ENCODE results near the gene OSBPL2. TPM values are rescaled to one million over a fixed set of nuclear protein-coding genes. Genes with fewer than 3 reads are reported as not detected.

The OSBPL2 gene
- total and polyA plus RNA-seq, 10 donors = 9.2 to 81.7 (median 48.4) TPM

DNA sequence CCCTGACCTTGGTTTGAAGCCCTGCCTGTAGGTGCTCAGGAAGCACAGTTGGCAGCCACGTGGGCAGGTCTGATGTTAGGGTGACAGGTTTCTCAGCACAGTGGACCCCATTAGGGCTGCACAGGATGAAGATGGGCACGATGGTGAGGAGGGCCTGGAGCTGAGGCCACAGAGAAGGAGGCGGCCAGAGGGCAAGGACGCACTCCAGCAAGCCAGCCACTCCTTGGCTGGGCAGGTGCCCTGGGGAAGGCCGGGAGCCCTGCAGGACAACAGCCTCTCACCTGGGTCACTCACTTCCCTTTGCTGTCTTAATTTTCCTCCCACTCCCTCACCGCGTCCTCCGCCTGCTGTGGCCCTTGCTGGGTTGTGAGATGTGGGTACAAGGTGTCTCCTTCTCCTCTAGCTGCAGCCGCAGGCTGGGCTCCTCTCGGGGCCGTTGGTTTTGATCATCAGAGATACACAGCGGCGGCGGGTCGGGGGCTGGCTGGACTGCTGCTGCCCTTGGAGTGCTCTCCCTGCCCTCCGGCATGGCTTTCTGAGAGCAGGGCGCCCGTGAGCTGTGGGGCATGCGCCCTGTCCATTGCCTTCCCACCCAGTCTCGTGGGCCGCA is 5.7 kb downstream of the OSBPL2 start:
- peak overlapping the region in 4 of 8 donors; percentile 4 to 95 (median 46) for H3K27ac ChIP-seq
- no peaks in the 10 kb centered on the region for H3K9me3 ChIP-seq
- H3K27me3 ChIP-seq (replicated peaks in 1 of 7) = no peaks in the 10 kb centered on the region
- no peak overlapping the region for H3K4me3 ChIP-seq
- no peak for TF ChIP-seq POLR2A (IDR thresholded peaks at IDR 0.05)
- TF ChIP-seq, protein P1, sequence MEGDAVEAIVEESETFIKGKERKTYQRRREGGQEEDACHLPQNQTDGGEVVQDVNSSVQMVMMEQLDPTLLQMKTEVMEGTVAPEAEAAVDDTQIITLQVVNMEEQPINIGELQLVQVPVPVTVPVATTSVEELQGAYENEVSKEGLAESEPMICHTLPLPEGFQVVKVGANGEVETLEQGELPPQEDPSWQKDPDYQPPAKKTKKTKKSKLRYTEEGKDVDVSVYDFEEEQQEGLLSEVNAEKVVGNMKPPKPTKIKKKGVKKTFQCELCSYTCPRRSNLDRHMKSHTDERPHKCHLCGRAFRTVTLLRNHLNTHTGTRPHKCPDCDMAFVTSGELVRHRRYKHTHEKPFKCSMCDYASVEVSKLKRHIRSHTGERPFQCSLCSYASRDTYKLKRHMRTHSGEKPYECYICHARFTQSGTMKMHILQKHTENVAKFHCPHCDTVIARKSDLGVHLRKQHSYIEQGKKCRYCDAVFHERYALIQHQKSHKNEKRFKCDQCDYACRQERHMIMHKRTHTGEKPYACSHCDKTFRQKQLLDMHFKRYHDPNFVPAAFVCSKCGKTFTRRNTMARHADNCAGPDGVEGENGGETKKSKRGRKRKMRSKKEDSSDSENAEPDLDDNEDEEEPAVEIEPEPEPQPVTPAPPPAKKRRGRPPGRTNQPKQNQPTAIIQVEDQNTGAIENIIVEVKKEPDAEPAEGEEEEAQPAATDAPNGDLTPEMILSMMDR (IDR thresholded peaks at IDR 0.05 in 8 of 11, conservative IDR thresholded peaks at IDR 0.05 in 3 of 11) = no peak
- peak in 1 of 3 donors; percentile 17 for TF ChIP-seq POLR2AphosphoS5 (IDR thresholded peaks at IDR 0.05)
- 73 to 91% (median 82%) methylated on average over 19 to 21 of the region's 21 CpGs for WGBS, 5 donors
- H3K36me3 ChIP-seq = peaks cover 0 to 59% (median 2%) of the 10 kb centered on the region in 6 donors
- intact Hi-C loops (cut with DNase I; ENCODE audit: low total_unique reads) = loop anchor here (10.0 kb wide), 1 partner anchor 59 kb away; the partner anchor contains the start of gene MTG2
- peaks cover 28 to 100% (median 81%) of the 10 kb centered on the region in 6 donors for H3K4me1 ChIP-seq
- no peak for DNase-seq

DNA sequence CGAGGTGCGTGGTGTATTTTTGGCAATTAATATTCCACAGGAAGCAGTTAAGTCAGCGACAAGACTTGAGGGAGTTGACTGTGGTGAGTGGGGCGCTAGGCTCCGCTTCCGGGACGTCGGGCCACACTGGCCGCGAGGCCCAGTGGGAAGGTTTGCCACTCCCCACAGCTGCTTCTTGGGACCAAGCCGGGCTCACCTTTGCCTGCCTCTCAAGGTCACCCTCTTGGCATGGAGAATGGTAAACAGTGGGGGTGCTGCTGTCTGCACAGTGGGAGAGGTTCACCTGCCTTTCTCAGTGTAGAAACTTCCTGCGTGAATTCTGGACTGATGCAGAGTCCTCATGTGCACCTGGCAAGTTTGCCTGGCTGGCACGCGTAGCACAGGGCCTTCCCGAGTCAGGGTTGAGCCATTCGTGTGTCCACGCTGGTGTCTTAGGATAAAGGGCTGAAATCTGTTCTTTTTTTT is 6.4 kb downstream of the OSBPL2 start:
- no peaks in the 10 kb centered on the region for H3K27me3 ChIP-seq (replicated peaks in 1 of 7)
- H3K9me3 ChIP-seq = no peaks in the 10 kb centered on the region
- H3K36me3 ChIP-seq = peaks cover 0 to 59% (median 2%) of the 10 kb centered on the region in 6 donors
- DNase-seq = no peak
- H3K4me1 ChIP-seq = peaks cover 23 to 100% (median 81%) of the 10 kb centered on the region in 6 donors
- H3K27ac ChIP-seq = peak overlapping the region in 3 of 8 donors; percentile 46 to 95 (median 46)
- intact Hi-C loops (cut with DNase I; ENCODE audit: low total_unique reads) = loop anchor here (10.0 kb wide), 1 partner anchor 60 kb away; the partner anchor contains the start of gene MTG2
- 51 to 71% (median 61%) methylated on average over 17 of the region's 17 CpGs for WGBS, 5 donors
- TF ChIP-seq POLR2A (IDR thresholded peaks at IDR 0.05) (no peak), POLR2AphosphoS5 (IDR thresholded peaks at IDR 0.05) (no peak)
- TF ChIP-seq, protein P1 (IDR thresholded peaks at IDR 0.05 in 8 of 11, conservative IDR thresholded peaks at IDR 0.05 in 3 of 11) = no peak
- no peak overlapping the region for H3K4me3 ChIP-seq

DNA sequence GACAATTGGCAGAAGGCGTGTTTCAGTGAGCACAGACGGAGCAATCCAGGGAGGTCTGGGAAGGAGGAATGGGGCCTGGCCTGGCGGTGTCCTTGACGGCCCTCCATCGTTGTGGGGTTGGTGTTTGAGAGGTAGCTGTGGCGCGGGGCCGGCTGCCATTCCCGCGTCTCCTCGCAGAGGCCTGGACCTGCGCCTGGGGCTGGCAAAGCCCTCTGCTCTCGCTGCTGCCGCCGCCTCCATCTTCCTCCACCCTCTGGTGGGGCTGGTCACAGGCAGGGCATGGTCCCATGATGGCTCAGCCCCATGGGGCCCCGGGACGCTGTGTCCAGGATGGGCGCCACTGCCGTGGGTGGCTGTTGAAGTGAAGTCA is 7.6 kb downstream of the OSBPL2 start:
- H3K4me1 ChIP-seq = peaks cover 21 to 100% (median 80%) of the 10 kb centered on the region in 6 donors
- no peak overlapping the region for H3K27ac ChIP-seq
- intact Hi-C loops (cut with DNase I; ENCODE audit: low total_unique reads) = loop anchor here (10.0 kb wide), 1 partner anchor 61 kb away; the partner anchor contains the start of gene MTG2
- H3K27me3 ChIP-seq (replicated peaks in 1 of 7) = no peaks in the 10 kb centered on the region
- H3K9me3 ChIP-seq = no peaks in the 10 kb centered on the region
- H3K4me3 ChIP-seq = no peak overlapping the region
- H3K36me3 ChIP-seq = peaks cover 0 to 57% (median 2%) of the 10 kb centered on the region in 6 donors
- no peak for DNase-seq
- TF ChIP-seq POLR2AphosphoS5 (IDR thresholded peaks at IDR 0.05) = peak in 1 of 3 donors; percentile 42
- TF ChIP-seq, protein P1 (IDR thresholded peaks at IDR 0.05 in 8 of 11, conservative IDR thresholded peaks at IDR 0.05 in 3 of 11) = no peak
- no peak for TF ChIP-seq POLR2A (IDR thresholded peaks at IDR 0.05)
- WGBS, 5 donors = 89 to 92% (median 91%) methylated on average over 14 to 19 of the region's 19 CpGs

DNA sequence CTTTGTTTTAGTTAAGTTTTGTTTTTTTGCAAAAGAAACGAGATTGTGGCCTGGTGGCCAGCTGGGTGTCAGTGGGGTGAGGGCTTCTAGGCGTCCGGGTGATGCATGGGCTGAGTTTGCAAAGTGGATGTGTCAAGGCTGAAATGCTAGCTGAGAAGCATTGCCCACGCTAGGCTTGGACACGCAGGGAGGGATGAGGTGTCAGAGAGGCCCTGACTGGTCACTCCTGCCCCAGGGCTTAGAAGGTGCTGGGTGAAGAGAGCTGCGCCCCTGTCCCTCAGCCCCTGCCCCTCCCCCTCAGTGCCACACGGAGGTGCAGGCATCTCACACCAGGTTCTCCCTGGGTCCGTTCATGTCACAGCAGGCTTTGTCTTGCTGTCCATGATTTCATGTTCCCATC is 8.1 kb downstream of the OSBPL2 start:
- Histone ChIP-seq H3K4me1 (peaks cover 18 to 100% (median 77%) of the 10 kb centered on the region in 6 donors), H3K27ac (no peak overlapping the region), H3K27me3 (replicated peaks in 1 of 7) (no peaks in the 10 kb centered on the region), H3K9me3 (no peaks in the 10 kb centered on the region), H3K36me3 (peaks cover 0 to 51% (median 2%) of the 10 kb centered on the region in 6 donors), H3K4me3 (no peak overlapping the region)
- 67 to 87% (median 84%) methylated on average over 7 to 8 of the region's 8 CpGs for WGBS, 5 donors
- no peak for DNase-seq
- TF ChIP-seq, protein P1 (IDR thresholded peaks at IDR 0.05 in 8 of 11, conservative IDR thresholded peaks at IDR 0.05 in 3 of 11) = no peak
- TF ChIP-seq POLR2A (IDR thresholded peaks at IDR 0.05) (no peak), POLR2AphosphoS5 (IDR thresholded peaks at IDR 0.05) (no peak)
- intact Hi-C loops (cut with DNase I; ENCODE audit: low total_unique reads) = loop anchor here (10.0 kb wide), 1 partner anchor 62 kb away; the partner anchor contains the start of gene MTG2

Measured in spleen (tissue), 11 donors.